Transverse colon (tissue), 4 donors: ENCODE data around the gene JAZF1. TPM values are rescaled to one million over a fixed set of nuclear protein-coding genes. Genes with fewer than 3 reads are reported as not detected.
A peak's percentile ranks its signal among the peaks of the same experiment; 100 is the strongest.

Experiments used
- DNase-seq: peaks from one replicate; pipeline ENCODE4 v3.0.0-alpha.2; 2019
- H3K27ac ChIP-seq, 4 donors: fragments of 200-600 bp; sonication (generic); 2 replicates each; pipeline ENCODE4 v1.5.1; 2016 to 2018; ENCODE audit warnings: inconsistent platforms in 4 of 4
- H3K27me3 ChIP-seq: fragments of 200-600 bp; sonication (generic); 2 replicates; pipeline ENCODE4 v1.5.1; 2017; ENCODE audit warnings: inconsistent platforms
- H3K36me3 ChIP-seq, 4 donors: fragments of 200-600 bp; sonication (generic); 2 replicates each; pipeline ENCODE4 v1.5.1; 2017 to 2019; ENCODE audit warnings: inconsistent platforms in 4 of 4
- H3K4me1 ChIP-seq, 4 donors: fragments of 200-600 bp; sonication (generic); 2 replicates each; pipeline ENCODE4 v1.5.1; 2017 to 2020; ENCODE audit warnings: inconsistent platforms in 4 of 4
- H3K4me3 ChIP-seq, 4 donors: fragments of 200-600 bp; sonication (generic); 1 replicate in 1 of 4; 2 replicates in 3 of 4; pipeline versions ENCODE4 v1.5.1 to v1.6.1; 2017 to 2019; ENCODE audit warnings: inconsistent platforms in 4 of 4
- H3K9me3 ChIP-seq, 2 donors: fragments of 200-600 bp; sonication (generic); 2 replicates each; pipeline ENCODE4 v1.5.1; 2017 to 2019; ENCODE audit warnings: inconsistent platforms in 2 of 2
- CTCF ChIP-seq, 5 experiments: fragments of 200-600 bp in 3 of 5; fragments of 450-650 bp in 2 of 5; sonication (generic) in 3 of 5; IDR thresholded peaks; 1 replicate in 2 of 5; 2 replicates in 3 of 5; pipeline ENCODE4 v1.5.1; 2016 to 2017; ENCODE audit warnings: antibody characterized with exemption in 5 of 5, inconsistent platforms in 3 of 5, mild to moderate bottlenecking in 2 of 5, moderate library complexity in 1 of 5
- EP300 ChIP-seq: sonication (generic); formaldehyde crosslinking; IDR thresholded peaks from one replicate; pipeline ENCODE4 v1.6.1; 2017; ENCODE audit warnings: antibody characterized with exemption, low read depth
- POLR2A ChIP-seq: fragments of 450-650 bp; IDR thresholded peaks from one replicate; pipeline ENCODE4 v1.6.1; 2016; ENCODE audit warnings: antibody characterized with exemption, mild to moderate bottlenecking, moderate library complexity
- POLR2AphosphoS5 ChIP-seq, 3 donors: sonication (generic); formaldehyde crosslinking; IDR thresholded peaks; one replicate each; pipeline ENCODE4 v1.6.1; 2016; ENCODE audit warnings: antibody characterized with exemption in 3 of 3
- WGBS, 2 donors: methylation state at CpG; one replicate each; pipeline ENCODE4 v1.1.5; 2018; ENCODE audit warnings: low coverage in 1 of 2; 5-methylcytosine and 5-hydroxymethylcytosine counted together
- in situ Hi-C, 4 donors: fragments of 200-750 bp; cut with MboI; loops; one replicate each; pipeline versions ENCODE4 v1.15.0 to v1.15.1; 2017; ENCODE audit warnings: low sequenced_read_pairs in 3 of 4, low pct_ligation_motif_present in 1 of 4, low pct_unique_long_range_greater_than_20kb in 1 of 4
- intact Hi-C: fragments of 100-400 bp; cut with DNase I; formaldehyde crosslinking; loops from one replicate; pipeline ENCODE4 v1.15.1; 2023; ENCODE audit warnings: low total_unique reads
- total RNA-seq, 4 donors: library from RNA; depleted of rRNA; stranded (reverse); fragments of >200 nt; gene quantifications; one replicate each; pipeline ENCODE4 v1.1.0, GENCODE V29; 2016

Gene JAZF1
- total RNA-seq, 4 donors from 2014 or later = 11.0 to 12.2 (median 11.5) TPM

GRCh38 chr7:27995228-27995627 lies 185.4 kb downstream of the JAZF1 start:
- 73 to 75% methylated on average over 3 of the region's 3 CpGs for WGBS, 2 donors
- DNase-seq = no peak
- peaks cover 7 to 75% (median 46%) of the 10 kb centered on the region in 4 donors for H3K4me1 ChIP-seq
- H3K4me3 ChIP-seq = no peak overlapping the region
- TF ChIP-seq CTCF (IDR thresholded peaks at IDR 0.05) (no peak), EP300 (no peak), POLR2AphosphoS5 (IDR thresholded peaks at IDR 0.05) (no peak), POLR2A (no peak)
- no peaks in the 10 kb centered on the region for H3K9me3 ChIP-seq
- no peak overlapping the region for H3K27ac ChIP-seq
- in situ Hi-C loops (no loop called here), intact Hi-C loops (no loop called here)
- H3K27me3 ChIP-seq = no peaks in the 10 kb centered on the region
- H3K36me3 ChIP-seq = no peaks in the 10 kb centered on the region

DNA sequence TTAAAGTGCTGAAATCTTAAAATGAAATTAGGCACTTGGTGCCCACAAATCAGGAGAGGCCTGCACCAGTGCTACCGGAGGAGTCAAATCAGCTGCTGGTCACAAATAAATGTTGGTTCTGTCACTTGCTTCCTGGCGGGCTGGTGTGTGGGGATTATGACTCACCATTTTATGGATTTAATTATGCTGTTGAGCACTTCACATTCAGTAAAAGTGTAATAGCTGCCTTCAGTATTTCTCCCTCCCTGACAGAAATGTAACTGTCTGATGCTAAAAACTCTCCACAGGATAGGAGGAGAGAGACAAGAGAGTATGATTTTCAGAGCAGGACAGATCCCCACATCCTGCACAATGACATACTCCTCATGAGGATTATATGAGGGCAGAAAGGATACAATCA lies 186.0 kb downstream of the JAZF1 start:
- Histone ChIP-seq H3K36me3 (no peaks in the 10 kb centered on the region), H3K9me3 (no peaks in the 10 kb centered on the region), H3K27me3 (no peaks in the 10 kb centered on the region), H3K27ac (no peak overlapping the region), H3K4me3 (no peak overlapping the region), H3K4me1 (peaks cover 7 to 70% (median 41%) of the 10 kb centered on the region in 4 donors)
- WGBS, 2 donors = 10 to 40% methylated on average over 2 of the region's 2 CpGs
- in situ Hi-C loops (no loop called here), intact Hi-C loops (no loop called here)
- peak; percentile 45 for DNase-seq
- no peak for TF ChIP-seq EP300
- no peak for TF ChIP-seq CTCF (IDR thresholded peaks at IDR 0.05)
- no peak for TF ChIP-seq POLR2A
- no peak for TF ChIP-seq POLR2AphosphoS5 (IDR thresholded peaks at IDR 0.05)

DNA sequence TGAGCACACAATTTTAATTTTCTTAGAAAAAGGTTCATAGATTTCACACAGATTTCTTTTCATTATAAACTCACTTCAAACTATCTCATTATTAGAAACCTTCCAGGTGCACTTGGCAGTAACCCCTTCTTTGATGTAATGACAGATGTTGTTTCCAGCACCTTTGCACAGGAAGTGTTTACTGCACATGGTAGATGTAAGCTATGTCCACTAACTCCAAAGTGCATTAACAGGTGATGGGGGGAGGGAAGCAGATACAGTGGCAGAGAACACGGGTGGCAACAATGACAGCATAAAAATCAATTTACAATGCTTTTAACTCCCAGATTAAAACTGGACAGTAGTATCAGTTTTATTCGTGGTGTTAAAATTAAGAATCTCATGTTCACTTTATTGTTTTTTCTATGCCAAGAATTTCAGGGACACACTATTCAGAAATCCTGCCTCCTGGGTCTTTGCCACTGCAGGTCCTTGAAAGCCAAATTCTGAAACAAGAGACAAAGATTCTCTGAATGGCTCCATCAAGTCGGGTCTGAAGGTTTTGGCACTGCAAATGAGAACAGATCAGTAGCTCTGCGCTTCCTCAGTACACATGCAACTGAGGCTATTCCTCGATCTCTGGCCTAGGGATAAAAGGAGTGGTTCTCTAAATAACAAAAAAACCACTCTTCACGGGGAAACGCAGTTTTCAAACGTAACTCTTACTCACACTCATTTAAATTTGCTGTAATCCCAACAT lies 187.7 kb downstream of the JAZF1 start:
- Histone ChIP-seq H3K4me3 (no peak overlapping the region), H3K27me3 (no peaks in the 10 kb centered on the region), H3K4me1 (peaks cover 7 to 54% (median 29%) of the 10 kb centered on the region in 4 donors), H3K36me3 (no peaks in the 10 kb centered on the region), H3K27ac (no peak overlapping the region), H3K9me3 (no peaks in the 10 kb centered on the region)
- in situ Hi-C loops = no loop called here
- no peak for DNase-seq
- intact Hi-C loops = no loop called here
- TF ChIP-seq EP300 (no peak), CTCF (IDR thresholded peaks at IDR 0.05) (no peak), POLR2A (no peak)
- 61 to 74% methylated on average over 8 of the region's 8 CpGs for WGBS, 2 donors

DNA sequence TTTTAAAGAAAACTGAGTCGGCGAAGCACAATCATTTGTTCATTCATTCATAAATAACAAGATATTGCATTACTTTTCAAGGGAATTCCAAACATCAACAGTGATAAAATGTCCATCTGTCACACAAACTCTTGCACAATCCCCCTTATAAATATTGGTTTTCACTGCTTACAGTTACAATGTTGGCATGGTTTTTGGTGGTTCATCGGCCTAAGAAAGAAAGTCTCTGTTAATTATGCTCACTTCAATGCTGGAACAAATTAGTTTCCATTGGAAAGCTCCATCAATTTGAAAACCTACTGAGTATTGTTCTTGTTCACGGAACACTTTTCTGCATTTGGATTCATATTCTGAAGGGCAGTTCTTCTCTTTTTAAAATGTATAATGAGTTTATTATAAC lies 188.5 kb downstream of the JAZF1 start:
- no peak for DNase-seq
- no peaks in the 10 kb centered on the region for H3K9me3 ChIP-seq
- H3K27me3 ChIP-seq = no peaks in the 10 kb centered on the region
- H3K4me1 ChIP-seq = peaks cover 7 to 47% (median 26%) of the 10 kb centered on the region in 4 donors
- H3K27ac ChIP-seq = no peak overlapping the region
- H3K36me3 ChIP-seq = no peaks in the 10 kb centered on the region
- no peak overlapping the region for H3K4me3 ChIP-seq
- 73 to 78% methylated on average over 4 of the region's 4 CpGs for WGBS, 2 donors
- no peak for TF ChIP-seq POLR2A
- no peak for TF ChIP-seq CTCF (IDR thresholded peaks at IDR 0.05)
- no peak for TF ChIP-seq POLR2AphosphoS5 (IDR thresholded peaks at IDR 0.05)
- in situ Hi-C loops (no loop called here), intact Hi-C loops (no loop called here)
